ENCODE measurements around the gene KCNQ1OT1.

KCNQ1OT1 gene

GRCh38 chr11:2701230-2701629, 1.4 kb upstream of the KCNQ1OT1 start:
- DNase-seq, result no peak

- DNase-seq, result peak in 1 of 2 donors; percentile 44
Measured at GRCh38 chr11:2700415-2701211, 819 bp upstream of the KCNQ1OT1 start.

DNA sequence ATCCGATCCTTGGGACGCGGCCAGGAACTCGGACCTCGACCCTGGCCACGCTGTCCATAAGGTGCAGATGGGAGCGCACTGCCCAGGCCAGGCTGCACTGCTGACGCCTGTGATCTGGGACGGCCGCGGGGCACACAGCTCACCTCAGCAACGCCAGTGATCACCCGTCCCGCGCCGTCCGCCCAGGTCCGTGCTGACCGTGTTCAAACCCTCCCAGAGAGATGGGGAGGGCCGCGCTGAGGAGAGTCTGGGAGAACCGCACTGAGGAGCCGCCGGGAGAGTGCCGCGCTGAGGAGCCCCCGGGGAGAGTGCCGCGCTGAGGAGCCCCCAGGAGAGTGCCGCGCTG, 636 bp downstream of the KCNQ1OT1 start:
- DNase-seq, result no peak

DNA sequence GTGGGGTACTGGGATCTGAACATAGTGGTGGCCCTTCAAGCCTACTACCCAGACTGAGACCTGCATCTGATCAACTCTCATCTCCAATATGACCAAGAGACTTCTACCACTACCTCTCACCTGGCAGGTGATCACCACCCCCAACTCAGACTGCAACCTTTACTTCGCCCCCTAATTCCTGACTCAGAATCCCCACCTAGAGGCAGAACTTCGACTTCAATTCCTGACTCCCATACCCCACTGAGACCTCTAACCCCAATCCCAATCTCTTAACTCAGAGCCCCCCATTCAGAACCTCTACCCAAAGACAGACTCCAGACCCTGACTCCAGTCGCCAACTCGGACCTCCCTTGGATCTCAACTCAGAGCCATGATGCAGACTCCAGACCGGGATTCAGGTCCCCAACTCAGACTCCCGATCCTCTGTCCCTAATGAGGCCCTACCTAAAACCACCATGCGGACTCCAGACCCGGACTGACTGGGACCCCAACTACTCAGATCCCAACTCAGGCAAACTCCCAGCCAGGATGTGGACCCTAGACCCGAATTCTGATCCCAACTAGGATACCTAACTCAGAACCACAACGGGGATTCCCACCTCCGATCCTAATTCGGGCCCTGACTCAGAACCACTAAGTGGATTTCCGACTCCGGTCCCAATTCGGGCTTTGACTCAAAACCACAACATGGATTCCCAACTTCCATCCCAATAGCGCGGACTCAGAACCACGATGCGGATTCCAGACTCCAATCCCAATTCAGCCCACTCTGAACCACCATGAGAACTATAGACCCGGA, 1.2 kb downstream of the KCNQ1OT1 start:
- DNase-seq, result no peak

- DNase-seq, result no peak
Measured at GRCh38 chr11:2697866-2698265, 1.9 kb downstream of the KCNQ1OT1 start.

DNA sequence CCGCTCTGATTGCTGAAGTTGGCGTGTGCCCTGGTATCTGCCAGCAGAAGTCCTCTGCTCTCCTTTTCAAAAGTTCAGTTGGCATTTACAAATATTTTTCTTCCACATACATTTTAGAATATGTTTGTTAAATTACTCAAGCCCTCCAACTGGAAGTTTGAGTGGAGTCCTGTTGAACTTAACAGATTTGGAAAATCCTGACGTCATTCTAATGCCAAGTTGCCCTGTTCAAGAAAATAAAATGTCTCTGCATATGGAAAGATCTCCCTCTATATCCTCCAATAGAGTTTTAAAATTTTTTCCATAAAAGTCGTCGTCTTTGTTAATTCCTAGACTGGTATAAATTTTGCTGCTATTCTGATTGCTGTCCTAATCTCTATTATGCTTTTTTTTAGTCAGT, 3.3 kb downstream of the KCNQ1OT1 start:
- DNase-seq, result no peak

DNA sequence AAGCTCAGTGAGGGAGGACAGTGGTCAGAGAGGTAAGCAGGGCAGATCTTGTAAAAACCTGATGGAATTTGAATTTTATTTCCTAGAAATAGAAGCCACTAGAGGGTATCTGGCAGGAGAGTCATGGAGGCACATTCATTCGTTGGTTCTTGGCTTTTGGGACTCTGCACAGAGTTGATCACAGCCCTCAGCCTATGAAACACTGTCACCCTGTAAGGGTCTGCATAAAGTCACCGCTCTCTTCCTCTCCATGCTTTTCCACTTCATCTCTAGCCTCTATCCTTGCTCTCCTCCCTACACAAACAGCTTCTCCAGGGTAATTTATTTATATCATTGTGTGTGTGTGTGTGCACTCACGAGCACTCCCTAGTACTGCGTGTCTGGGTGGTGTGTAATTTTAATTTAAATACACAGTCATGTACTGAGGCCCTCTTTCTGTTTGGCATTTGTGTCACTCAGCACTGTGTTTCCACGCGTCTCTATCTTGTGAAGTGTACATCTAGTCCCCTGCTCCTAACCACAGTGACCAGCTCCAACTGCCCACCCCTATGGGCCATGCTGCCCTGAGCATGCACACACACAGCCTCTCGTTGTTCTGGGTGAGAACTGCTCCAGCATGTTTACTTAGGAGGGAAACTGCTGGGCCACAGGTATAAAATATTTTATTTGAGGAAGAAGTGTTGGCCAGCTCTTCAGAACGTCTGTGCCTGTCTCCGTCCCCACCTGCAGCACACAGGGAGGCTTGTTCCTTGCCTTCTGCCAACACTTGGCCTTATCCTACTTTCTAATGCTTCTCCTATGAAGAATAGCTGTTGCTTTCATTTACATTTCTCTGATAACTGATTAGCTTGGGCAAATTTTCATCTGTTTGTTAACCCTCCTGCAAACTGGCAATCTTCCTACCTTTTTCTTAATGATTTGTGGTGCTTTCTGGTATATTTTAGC, 4.5 kb downstream of the KCNQ1OT1 start:
- DNase-seq, result no peak

- DNase-seq, result no peak
Measured at GRCh38 chr11:2694495-2694894, 5.3 kb downstream of the KCNQ1OT1 start.

DNA sequence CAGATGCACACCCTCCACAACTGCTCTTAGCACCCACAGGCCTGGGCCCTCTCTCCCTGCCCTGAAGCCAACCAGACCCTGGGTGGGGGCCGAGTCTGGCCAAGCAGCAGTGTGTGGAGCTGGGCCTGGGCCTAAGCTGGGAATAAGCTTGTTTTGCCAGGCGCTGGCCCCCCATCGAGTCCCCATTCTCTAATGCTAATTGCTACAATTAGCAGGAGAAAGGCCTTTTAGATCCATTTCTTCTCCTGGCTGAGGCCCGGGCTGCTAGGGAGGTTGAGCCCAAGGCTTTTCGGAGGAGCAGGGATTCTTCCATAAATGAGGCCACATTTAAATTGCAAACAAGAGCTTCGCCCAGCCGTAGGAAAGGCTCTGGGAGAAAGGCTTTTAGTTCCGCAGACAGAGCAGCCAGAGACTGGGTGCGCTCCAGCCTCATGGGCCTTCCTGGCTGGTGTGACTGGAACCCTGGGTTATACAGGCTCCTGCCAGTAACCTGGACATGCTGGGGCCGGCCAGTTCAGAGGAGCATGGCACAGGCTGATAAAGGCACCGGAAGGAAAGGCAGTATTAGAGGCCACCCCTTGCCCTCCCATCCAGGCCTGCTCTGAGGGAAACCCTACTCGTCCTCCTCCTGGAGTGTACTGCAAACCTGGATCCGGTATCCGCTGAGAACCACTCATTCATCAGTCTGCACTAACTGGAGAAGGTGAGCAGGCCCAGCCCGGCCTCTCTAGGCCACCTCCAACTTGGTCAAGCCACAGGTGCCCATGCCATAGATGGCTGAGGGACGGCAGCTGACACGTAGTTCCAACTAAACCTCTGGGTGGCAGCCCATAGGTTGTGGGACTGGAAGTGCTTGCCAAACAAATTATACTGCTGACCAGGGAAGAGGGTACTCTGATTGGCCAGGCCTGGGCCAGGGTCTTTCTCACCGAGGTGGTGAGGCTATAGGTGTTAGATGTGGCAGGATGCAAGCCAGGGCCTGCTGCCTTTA, 6.2 kb downstream of the KCNQ1OT1 start:
- DNase-seq, result peak; percentile 36 to 45

DNA sequence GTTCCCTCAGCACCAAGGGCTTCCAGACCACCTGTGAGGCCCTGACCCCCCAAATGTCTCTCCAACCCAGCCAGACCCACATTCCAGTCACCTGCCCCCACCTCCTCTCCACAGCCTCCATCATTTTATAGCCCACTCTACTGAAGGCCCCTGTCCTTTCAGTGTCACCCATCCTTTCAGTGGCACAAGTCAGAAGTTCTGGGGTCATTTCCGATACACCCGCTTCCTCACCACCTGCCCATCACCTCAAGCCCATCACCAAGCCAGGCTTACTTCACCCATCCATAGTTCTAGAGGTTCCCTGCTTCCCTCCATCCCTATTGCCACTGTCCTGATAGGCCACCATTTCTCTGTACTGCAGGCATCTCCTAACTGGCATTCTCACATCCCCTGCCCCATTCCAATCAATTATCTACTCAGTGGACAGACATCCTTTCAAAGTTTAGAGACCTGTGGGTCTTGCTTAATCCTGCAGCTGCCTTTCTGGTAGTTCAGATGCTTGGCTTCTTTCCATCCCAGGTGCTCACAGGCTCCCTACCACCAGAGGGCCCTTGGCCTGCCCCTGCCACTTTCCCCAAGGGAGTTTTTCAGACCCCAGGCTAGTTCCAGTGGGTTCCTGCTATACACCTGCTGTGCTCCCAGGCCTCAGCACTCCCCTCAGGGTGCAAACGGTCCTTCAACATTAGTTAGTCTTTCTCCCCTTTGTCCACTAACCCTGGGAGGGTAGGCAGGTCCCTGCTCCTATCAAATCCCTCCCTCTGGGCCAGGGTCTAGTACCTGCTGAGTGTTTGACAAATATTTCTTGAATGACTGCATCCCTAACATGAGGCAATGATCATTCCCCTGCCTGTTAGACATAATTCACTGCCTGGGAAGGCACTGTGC, 7.6 kb downstream of the KCNQ1OT1 start:
- no peak for DNase-seq

- DNase-seq, result no peak
Measured at GRCh38 chr11:2691355-2691761, 8.4 kb downstream of the KCNQ1OT1 start.

DNA sequence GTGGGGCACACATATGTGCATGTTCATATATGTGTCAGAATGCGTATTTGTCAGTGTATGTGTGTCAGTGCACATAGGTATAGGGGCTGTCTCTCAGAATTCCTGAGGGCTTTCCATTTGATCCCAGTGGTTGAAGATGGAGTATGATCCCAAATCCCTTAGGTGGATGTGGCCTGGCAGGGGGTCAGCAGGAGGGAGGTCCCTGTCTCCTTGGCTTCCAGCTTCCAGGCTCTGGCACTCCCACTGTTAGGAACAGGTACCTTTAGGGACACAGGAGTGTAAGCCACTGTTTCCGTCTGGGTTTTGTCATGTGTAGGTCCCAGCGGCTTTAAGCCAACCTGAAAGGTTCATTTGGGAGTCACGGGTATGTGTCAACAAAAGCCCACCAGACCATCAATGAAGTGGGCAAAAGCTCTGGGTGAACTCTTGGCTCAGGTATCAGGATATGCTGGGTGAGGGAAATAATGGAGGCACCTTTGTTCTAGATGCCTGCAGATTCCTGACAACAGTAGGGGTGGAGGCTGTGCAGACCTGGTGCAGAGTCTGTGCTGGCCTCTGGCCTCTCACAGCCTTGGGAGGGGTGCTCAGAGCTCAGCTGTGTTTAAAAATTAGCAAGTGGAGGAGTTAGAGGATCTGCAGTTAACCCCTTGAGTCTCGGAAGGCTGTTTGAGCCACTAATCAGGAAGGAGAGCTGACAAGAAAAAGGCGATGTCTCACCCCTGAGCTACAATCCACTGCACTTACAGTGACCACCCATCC, 9.0 kb downstream of the KCNQ1OT1 start:
- DNase-seq, result no peak

GRCh38 chr11:2689651-2690575, 9.9 kb downstream of the KCNQ1OT1 start:
- no peak for DNase-seq

- DNase-seq, result no peak
Measured at GRCh38 chr11:2688381-2689231, 11.2 kb downstream of the KCNQ1OT1 start.

DNA sequence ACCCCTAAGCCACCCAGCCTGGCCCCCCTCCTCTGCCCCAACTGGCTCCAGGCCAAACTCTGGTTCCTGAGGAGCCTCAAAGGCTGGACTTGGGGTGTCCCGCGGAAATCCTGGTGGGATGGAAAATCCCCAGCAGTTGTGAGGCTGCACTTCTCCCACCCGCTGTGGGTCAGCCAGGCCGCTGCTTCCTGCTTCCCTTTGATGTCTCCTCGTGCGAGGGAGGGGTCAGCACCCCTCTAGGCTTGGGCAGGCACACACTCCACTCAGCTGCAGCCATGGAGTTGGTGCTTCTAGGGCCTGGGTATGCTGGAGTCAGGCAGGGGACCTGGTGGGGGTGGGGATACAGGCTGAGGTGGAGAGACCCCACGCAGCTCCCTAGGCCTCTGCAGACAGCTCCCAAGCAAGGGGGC, 12.0 kb downstream of the KCNQ1OT1 start:
- DNase-seq, result no peak

GRCh38 chr11:2687223-2687530, 12.6 kb downstream of the KCNQ1OT1 start:
- no peak for DNase-seq

DNA sequence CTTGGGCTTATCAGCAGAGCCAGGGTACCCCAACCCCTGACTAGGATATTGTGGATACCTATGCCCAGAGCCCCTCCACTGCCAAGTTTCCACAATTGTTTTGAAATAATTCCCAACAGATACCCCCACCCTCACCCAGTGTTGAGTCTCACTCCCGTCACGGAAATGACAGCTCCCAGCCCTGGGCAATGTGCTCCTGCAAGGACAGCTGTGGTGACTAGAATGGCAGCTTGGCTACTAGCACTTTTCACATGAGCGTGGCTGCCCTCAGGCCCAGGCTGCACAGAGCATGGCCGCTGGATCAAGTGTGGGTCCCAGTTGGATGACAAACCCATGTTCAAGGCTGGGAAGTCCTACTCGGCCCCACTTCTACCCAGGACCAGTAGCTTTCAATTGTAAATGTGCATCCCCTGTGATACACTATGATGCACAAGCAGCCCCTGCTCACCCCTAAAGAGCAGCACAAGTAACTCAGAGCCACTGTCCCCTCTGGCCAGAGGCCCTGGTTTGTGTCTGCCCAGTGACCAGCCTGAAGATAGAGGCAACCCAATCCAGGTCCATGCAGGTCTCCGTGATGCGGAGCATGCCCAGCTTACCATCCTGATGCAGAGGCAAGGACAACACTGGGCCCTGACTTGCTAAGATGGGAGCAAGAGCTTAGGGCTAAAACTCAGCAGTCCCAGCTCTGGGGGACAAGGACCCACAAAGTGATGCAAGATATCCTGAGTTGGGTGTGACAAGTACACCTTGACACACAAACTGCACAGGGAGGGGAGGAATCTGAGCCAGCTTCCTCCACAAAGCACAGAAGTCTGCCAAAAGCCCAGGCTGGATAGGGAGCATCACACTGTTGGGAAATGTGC, 13.2 kb downstream of the KCNQ1OT1 start:
- no peak for DNase-seq

Data from hippocampal formation (tissue), 2 donors.